Astrocyte (in vitro differentiated cells and primary cell): ENCODE measurements around the gene KCNQ4.

Experiments
- EZH2 ChIP-seq: IDR thresholded peaks from 2 replicates; pipeline ENCODE4 v1.6.1; 2012; ENCODE audit warnings: mild to moderate bottlenecking, low read length, inconsistent platforms; ENCODE audit not compliant: insufficient read depth
- TF ChIP-seq, protein P1 (sequence below): IDR thresholded peaks from 2 replicates; pipeline ENCODE4 v1.5.1; 2011; ENCODE audit warnings: low read depth, mild to moderate bottlenecking, inconsistent platforms, low read length, moderate library complexity; ENCODE audit not compliant: insufficient read depth

DNA sequence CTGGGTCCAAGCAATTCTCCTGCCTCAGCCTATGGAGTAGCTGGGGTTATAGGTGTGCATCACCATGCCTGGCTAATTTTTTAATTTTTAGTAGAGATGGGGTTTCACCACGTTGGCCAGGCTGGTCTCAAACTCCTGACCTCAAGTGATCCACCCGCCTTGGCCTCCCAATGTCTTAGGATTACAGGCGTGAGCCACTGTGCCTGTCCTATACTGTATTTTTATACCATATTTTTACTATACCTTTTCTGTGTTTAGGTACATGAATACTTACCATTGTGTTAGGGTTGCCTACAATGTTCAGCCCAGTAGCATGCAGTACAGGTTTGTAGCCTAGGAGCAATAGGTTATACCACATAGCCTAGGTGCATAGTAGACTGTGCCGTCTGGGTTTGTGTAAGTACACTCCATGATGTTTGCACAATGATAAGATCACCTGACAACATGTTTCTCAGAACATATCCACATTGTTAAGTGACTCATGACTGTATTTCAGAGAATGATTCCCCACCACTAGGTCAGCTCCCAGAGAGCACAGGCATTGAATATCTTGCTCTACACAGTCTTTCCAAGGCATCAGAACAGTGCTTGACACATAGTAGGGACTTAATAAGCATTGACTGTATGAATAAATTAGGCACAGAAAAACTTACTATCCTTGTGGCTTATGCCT is 84.6 kb downstream of the KCNQ4 start:
- TF ChIP-seq, protein P1, sequence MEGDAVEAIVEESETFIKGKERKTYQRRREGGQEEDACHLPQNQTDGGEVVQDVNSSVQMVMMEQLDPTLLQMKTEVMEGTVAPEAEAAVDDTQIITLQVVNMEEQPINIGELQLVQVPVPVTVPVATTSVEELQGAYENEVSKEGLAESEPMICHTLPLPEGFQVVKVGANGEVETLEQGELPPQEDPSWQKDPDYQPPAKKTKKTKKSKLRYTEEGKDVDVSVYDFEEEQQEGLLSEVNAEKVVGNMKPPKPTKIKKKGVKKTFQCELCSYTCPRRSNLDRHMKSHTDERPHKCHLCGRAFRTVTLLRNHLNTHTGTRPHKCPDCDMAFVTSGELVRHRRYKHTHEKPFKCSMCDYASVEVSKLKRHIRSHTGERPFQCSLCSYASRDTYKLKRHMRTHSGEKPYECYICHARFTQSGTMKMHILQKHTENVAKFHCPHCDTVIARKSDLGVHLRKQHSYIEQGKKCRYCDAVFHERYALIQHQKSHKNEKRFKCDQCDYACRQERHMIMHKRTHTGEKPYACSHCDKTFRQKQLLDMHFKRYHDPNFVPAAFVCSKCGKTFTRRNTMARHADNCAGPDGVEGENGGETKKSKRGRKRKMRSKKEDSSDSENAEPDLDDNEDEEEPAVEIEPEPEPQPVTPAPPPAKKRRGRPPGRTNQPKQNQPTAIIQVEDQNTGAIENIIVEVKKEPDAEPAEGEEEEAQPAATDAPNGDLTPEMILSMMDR, result no peak
- TF ChIP-seq EZH2, result no peak
